Mammary epithelial cell (primary cell): ENCODE data around the gene MTG1.

Experiments used
- CTCF ChIP-seq, 2 donors: IDR thresholded peaks in 1 of 2; conservative IDR thresholded peaks in 1 of 2; 2 replicates each; pipeline ENCODE4 v1.5.1; 2011 to 2012; ENCODE audit warnings: inconsistent platforms in 2 of 2, low read length in 2 of 2, mild to moderate bottlenecking in 2 of 2, control low read depth in 1 of 2, low read depth in 1 of 2; ENCODE audit not compliant: insufficient read depth in 1 of 2; ENCODE audit errors: extremely low read depth in 1 of 2
- EZH2 ChIP-seq: IDR thresholded peaks from 2 replicates; pipeline ENCODE4 v1.6.1; 2012; ENCODE audit warnings: low read length, inconsistent platforms, borderline replicate concordance

- TF ChIP-seq CTCF (conservative IDR thresholded peaks at IDR 0.05 in 1 of 2, IDR thresholded peaks at IDR 0.05 in 1 of 2; ENCODE audit: extremely low read depth in 1 of 2, insufficient read depth in 1 of 2, low read depth in 1 of 2, low read length in 2 of 2) (no peak), EZH2 (no peak)
Observed at GRCh38 chr10:133440633-133441285, 46.8 kb downstream of the MTG1 start.
